Osteoblast (primary cell): ENCODE results near the gene UBASH3A. TPM values are rescaled to one million over a fixed set of nuclear protein-coding genes. Genes with fewer than 3 reads are reported as not detected.

Source experiments
- DNase-seq: peaks from one replicate; pipeline ENCODE4 v3.0.0; 2011; ENCODE audit warnings: low spot score, mixed read lengths; ENCODE audit not compliant: insufficient read length; ENCODE audit errors: missing footprints
- H2AFZ ChIP-seq: 2 replicates; pipeline ENCODE4 v1.6.0; 2011; ENCODE audit warnings: mild to moderate bottlenecking, low read length
- H3K27ac ChIP-seq: 2 replicates; pipeline ENCODE4 v1.5.1; 2011; ENCODE audit warnings: mild to moderate bottlenecking, low read depth, low read length, moderate library complexity
- H3K27me3 ChIP-seq: 2 replicates; pipeline ENCODE4 v1.6.0; 2012; ENCODE audit warnings: mild to moderate bottlenecking, control low read depth, inconsistent platforms, low read length, moderate library complexity; ENCODE audit not compliant: insufficient read depth
- H3K36me3 ChIP-seq: 2 replicates; pipeline ENCODE4 v1.5.1; 2011; ENCODE audit warnings: mild to moderate bottlenecking, low read length, control low read depth, moderate library complexity; ENCODE audit not compliant: insufficient read depth
- H3K4me1 ChIP-seq: 2 replicates; pipeline ENCODE4 v1.5.1; 2011; ENCODE audit warnings: mild to moderate bottlenecking, low read length, control low read depth, moderate library complexity; ENCODE audit not compliant: insufficient read depth
- H3K4me2 ChIP-seq: 2 replicates; pipeline ENCODE4 v1.6.0; 2011; ENCODE audit warnings: mild to moderate bottlenecking, low read length; ENCODE audit not compliant: insufficient read depth
- H3K4me3 ChIP-seq: fragments of 200-600 bp; sonication (generic); 3 replicates; pipeline ENCODE4 v1.5.1; 2012; ENCODE audit warnings: mild to moderate bottlenecking, low read length, inconsistent platforms; ENCODE audit not compliant: insufficient read depth
- H3K79me2 ChIP-seq: 2 replicates; pipeline ENCODE4 v1.6.0; 2012; ENCODE audit warnings: mild to moderate bottlenecking, low read length, control low read depth, inconsistent platforms; ENCODE audit not compliant: insufficient read depth
- H3K9me3 ChIP-seq: 2 replicates; pipeline ENCODE4 v1.5.1; 2011; ENCODE audit warnings: low read depth, low read length, control low read depth
- H4K20me1 ChIP-seq: 2 replicates; pipeline ENCODE4 v1.6.0; 2012; ENCODE audit warnings: mild to moderate bottlenecking, low read length, control low read depth; ENCODE audit not compliant: insufficient read depth
- CTCF ChIP-seq: IDR thresholded peaks from 2 replicates; pipeline ENCODE4 v1.5.1; 2011; ENCODE audit warnings: mild to moderate bottlenecking, low read depth, low read length, moderate library complexity; ENCODE audit errors: extremely low read depth
- total RNA-seq: library from RNA; depleted of rRNA; stranded (reverse); fragments of >200 nt; gene quantifications from 2 replicates; pipeline ENCODE4 v1.2.3, GENCODE V29; 2012

The UBASH3A gene
- total RNA-seq, 1 donor = not detected

GRCh38 chr21:42453224-42453985 is 49.7 kb downstream of the UBASH3A start:
- H4K20me1 ChIP-seq = no peaks in the 10 kb centered on the region
- no peaks in the 10 kb centered on the region for H3K27me3 ChIP-seq
- no peak overlapping the region for H3K4me3 ChIP-seq
- H3K79me2 ChIP-seq = no peaks in the 10 kb centered on the region
- no peak for DNase-seq
- H3K4me2 ChIP-seq = no peak overlapping the region
- no peaks in the 10 kb centered on the region for H3K36me3 ChIP-seq
- no peak for TF ChIP-seq CTCF
- H3K4me1 ChIP-seq = no peaks in the 10 kb centered on the region
- H3K27ac ChIP-seq = no peak overlapping the region
- no peaks in the 10 kb centered on the region for H3K9me3 ChIP-seq
- H2AFZ ChIP-seq = no peak overlapping the region

- Histone ChIP-seq H3K4me1 (no peaks in the 10 kb centered on the region), H3K4me3 (no peak overlapping the region), H3K27ac (no peak overlapping the region), H3K79me2 (no peaks in the 10 kb centered on the region), H2AFZ (no peak overlapping the region), H3K36me3 (no peaks in the 10 kb centered on the region), H3K27me3 (no peaks in the 10 kb centered on the region), H3K9me3 (no peaks in the 10 kb centered on the region), H4K20me1 (no peaks in the 10 kb centered on the region), H3K4me2 (no peak overlapping the region)
- TF ChIP-seq CTCF = no peak
- no peak for DNase-seq
Observed at GRCh38 chr21:42453986-42454570, 50.4 kb downstream of the UBASH3A start.

- H3K27me3 ChIP-seq = no peaks in the 10 kb centered on the region
- no peaks in the 10 kb centered on the region for H3K36me3 ChIP-seq
- H3K4me3 ChIP-seq = no peak overlapping the region
Observed at GRCh38 chr21:42454786-42455185, 51.1 kb downstream of the UBASH3A start.

More at GRCh38 chr21:42454786-42455185, 51.1 kb downstream of the UBASH3A start:
- Histone ChIP-seq H3K27ac (no peak overlapping the region), H2AFZ (no peak overlapping the region), H4K20me1 (no peaks in the 10 kb centered on the region), H3K9me3 (no peaks in the 10 kb centered on the region), H3K4me2 (no peak overlapping the region), H3K79me2 (no peaks in the 10 kb centered on the region), H3K4me1 (no peaks in the 10 kb centered on the region)
- no peak for TF ChIP-seq CTCF
- DNase-seq = no peak
